HG02870 (cell line): ENCODE results near the gene RNF103.
A peak's percentile ranks its signal among the peaks of the same experiment; 100 is the strongest.

Experiments used
- ATAC-seq: cut with Tn5 transposase; IDR thresholded peaks from one replicate; pipeline ENCODE4 v1.9.1; 2021; ENCODE audit warnings: mild to moderate bottlenecking, moderate library complexity; ENCODE audit not compliant: unreplicated experiment

The RNF103 gene

DNA sequence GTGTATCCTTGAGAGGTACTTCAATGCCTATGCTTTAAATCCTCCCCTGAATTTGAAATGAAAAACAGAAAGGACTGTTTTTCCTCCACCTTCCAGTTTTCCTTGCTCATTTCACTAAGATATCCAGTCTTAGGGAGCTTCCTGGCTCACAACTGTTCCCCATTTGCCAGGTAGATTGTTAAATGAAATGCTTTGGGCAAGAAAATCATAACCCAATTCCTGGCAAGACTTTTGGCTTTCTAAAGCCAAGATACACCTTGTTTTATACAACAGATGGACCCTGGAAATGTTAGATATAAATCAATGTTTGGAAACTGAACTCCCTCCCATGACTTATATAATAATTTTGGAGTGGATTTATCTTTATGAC lies 56.9 kb downstream of the RNF103 start:
- ATAC-seq, result no peak

- no peak for ATAC-seq
These were observed 57.4 kb downstream of the RNF103 start for GRCh38 chr2:86566158-86566820.

DNA sequence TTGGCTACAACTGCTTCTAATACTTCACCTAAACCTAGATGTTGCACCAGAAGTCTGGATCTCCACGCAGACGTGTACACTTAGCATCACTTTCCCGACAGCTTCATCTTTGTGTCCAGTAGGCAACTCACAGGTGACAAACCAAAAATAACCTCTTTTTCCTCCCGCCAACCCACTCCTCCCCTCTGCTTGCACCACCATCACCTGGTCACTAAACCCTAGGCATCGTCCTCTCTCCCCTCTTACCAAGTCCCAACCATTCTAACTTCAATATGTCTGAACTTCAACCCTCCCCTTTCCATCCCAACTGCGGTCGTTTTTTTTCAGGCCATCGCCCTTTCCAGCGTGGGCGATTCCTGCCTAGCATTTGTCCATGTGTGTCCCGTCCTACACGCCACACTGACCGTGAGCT lies 60.0 kb downstream of the RNF103 start:
- no peak for ATAC-seq

- ATAC-seq, result peak; percentile 87
These were observed 60.6 kb downstream of the RNF103 start, which contains the start of gene CHMP3 for GRCh38 chr2:86562922-86563649. Gene CHMP3 (minus strand): TSS chr2:86563443. CDS start chr2:86563348, 95 bp downstream.

DNA sequence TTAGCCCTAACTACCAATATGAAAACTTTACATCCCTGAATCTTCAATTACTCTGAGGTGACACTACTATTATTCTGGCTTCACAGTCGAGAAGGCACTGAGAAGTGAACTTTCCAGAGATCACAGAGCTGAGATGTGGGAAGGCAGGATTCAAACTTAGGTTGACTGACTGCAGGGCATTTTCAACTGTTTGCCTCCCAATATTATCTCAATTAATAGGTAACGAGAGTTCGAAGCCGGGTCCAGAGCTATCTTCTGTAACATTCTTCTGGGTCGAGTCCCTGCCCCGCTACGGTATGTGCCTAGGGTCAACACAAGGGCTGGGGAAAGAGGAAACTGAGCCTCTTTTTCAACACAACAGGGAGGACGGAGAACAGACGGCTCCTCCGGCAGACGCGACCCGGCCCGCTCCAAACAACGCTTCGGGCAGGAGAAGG lies 61.2 kb downstream of the RNF103 start:
- no peak for ATAC-seq

GRCh38 chr2:86557836-86558235 lies 65.8 kb downstream of the RNF103 start:
- ATAC-seq, result no peak

GRCh38 chr2:86556508-86556907 lies 67.2 kb downstream of the RNF103 start:
- ATAC-seq, result no peak
